Renal cortical epithelial cell (primary cell): ENCODE measurements around the gene ATP10D. TPM values are rescaled to one million over a fixed set of nuclear protein-coding genes. Genes with fewer than 3 reads are reported as not detected.
"Not testable (repeated sequence)": the region's sequence is repeated elsewhere in the genome, so short reads cannot be mapped to it uniquely, and the experiment has no call there.

Source experiments
- DNase-seq: peaks from one replicate; pipeline ENCODE4 v3.0.0-alpha.2; 2011; ENCODE audit warnings: low read depth
- total RNA-seq: library from RNA; depleted of rRNA; stranded (reverse); fragments of >200 nt; gene quantifications from 2 replicates; pipeline ENCODE4 v1.2.3, GENCODE V29; 2014

The ATP10D gene
- total RNA-seq: 76.8 and 137 TPM in 2 replicates

DNA sequence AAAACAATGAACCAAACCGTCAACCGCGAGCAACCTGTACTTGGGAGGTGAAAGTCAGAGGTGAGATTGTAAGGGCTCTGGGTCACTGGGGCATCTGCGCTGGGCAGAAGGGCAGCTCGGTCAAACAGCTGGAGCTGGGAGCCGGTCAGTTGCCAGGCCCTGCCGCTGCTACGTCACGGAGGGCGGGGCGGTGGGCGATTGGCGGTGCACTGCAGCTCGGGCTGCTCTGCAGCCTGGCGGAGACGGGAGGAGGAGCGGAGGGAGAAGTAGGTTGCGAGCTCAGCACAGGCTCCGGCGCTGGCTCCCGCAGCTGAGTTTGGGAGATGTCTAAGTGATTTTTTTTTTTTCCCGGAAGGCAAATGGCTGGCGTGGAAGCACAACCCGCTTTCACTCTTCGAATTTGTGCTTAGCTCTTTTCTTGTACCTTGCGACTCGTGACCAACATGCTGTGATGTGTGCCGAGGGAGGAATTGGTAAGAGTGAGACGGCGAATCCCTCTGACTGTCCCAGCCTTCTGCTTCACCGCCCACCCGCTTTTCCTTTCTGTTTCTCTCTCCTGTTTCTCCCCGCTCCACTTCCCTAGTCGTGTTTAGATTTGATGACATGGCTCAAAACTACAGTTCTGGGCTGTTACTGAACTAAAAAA is at the start of gene ATP10D:
TSS of gene ATP10D (plus strand) at position 229 of the 646 bp plus-strand sequence. CDS start 27,266 bp downstream, outside the sequence.
- DNase-seq: peak; percentile 81

DNA sequence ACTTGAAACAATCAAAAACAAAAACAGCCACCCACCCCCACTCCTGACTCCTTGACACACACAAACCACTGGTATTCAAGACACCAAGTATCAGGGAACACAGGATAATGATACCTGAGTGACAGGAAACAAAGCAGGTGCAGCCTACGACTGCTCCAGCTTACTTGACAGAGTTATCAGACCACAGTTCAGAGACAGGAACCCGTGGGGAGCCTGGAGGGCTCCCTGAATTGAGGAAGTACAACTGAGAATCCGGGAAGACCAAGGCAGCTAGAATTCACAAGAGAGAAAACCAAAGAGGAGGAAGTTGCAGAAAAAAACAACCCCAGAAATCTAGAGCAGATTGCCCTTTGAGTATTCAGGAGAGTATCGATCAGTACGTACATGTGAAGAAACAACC is 42.1 kb upstream of the ATP10D start:
- no peak for DNase-seq

DNA sequence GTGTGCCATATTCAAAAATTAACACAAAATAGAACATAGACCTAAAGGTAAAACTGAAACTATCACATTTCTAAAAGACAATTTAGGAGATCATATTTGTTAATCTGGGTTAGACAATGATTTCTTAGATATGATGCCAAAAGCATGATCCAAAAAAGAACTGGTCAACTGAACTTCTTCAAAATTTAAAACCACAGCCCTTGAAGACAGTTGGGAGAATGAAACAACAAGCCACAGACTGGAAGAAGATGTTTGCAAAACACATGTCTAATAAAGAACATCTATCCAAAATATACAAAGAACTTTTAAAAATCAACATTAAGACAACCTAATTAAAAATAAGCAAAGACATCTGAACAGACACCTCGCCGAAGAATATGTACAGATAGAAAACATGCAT is 41.0 kb upstream of the ATP10D start:
- DNase-seq: no peak

DNA sequence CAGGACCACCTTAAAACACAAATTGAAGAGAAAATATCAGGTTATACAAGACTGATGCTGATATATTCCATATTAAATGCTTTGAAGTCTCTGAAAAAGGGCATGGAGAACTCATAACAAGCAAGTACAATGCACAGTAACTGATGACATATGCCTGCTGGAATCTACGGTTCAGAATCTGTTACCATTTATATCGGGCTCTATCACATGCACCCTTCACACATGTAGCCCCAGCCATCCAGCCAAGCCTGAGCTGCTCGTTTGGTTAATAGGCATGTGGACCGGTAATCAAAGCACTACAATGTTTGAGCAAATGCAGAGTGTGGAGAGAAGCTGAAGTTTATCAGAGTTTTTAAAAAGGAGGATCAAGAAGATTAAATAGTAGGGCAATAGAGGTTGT is 33.4 kb upstream of the ATP10D start:
- DNase-seq: no peak

DNA sequence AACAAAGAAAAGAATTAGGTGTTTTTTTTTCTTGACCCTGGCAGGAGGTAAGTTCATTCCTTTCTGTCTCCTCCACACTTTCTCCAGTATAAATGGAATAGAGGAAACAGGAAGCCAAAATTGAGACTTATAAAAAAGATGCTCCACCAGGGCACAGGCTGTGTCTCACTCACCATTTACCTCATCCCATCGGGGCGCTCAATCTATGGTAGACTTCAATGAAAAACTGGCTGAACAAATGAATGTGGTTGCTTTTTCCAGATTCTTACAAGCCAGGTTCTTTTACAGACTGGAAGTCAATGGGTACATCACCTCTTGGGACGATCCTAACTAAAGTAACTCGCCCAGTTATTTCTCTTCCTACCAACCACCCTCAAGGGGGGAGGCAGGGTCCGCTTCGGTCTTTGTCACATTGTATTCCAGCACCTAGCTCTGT is 22.3 kb upstream of the ATP10D start:
- DNase-seq: no peak

DNA sequence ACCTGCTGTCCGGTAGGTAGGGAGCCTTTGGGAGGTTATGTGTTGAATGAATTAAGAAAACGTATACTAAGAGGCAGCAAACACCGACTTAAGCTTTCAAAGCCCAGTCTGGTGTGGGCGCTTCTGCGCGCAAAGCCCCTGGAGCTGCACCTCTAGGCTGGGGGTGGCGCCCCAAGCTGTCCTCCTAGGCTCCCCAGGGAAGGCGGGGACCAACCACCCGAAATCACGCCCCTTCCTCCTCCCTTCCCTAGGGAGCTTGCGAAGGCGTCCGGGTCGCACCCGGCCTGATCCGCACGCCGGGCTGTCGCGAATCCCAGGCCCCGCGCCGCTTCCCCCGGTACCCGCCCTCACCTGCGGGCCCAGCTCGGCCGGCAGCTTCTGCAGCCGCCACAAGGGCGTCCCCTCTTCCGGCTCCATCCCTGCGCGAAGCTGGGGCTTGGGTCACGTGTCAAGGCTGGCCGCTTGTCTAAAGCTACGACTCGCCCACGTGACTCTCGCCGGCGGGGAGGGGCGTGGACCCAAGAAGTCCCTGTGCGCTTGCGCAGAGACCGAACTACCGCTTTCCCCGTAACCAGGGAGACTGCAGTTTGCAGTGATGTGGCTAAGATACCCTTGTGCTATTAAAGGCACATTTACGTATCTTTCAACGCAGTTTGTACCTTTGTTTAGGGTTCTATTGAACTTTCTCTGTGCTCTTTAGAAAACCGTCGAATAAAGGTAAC is 21.7 kb upstream of the ATP10D start, which contains the start of gene COMMD8:
TSS of gene COMMD8 (minus strand) at position 468 of the 722 bp plus-strand sequence. CDS start at position 417, 51 bp downstream.
- peak; percentile 92 for DNase-seq

DNA sequence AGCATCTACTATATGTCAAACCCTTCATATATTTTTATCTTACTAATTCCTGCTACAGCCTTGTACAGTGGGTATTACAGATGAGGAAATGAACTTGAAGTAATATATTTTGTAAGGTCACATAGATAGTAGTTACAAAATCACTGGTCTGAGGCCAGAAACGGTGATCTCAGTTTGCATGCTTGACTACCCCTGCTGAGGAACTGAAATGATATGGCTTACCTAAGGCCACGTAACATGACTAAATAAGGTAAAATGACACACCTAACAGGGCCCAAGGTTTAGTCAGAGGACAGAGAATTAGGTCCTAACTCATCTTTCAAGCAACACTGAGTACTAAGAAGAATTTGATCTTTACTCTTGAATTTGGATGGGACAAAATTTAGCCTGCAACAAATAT is 20.1 kb upstream of the ATP10D start:
- DNase-seq: peak; percentile 83

DNA sequence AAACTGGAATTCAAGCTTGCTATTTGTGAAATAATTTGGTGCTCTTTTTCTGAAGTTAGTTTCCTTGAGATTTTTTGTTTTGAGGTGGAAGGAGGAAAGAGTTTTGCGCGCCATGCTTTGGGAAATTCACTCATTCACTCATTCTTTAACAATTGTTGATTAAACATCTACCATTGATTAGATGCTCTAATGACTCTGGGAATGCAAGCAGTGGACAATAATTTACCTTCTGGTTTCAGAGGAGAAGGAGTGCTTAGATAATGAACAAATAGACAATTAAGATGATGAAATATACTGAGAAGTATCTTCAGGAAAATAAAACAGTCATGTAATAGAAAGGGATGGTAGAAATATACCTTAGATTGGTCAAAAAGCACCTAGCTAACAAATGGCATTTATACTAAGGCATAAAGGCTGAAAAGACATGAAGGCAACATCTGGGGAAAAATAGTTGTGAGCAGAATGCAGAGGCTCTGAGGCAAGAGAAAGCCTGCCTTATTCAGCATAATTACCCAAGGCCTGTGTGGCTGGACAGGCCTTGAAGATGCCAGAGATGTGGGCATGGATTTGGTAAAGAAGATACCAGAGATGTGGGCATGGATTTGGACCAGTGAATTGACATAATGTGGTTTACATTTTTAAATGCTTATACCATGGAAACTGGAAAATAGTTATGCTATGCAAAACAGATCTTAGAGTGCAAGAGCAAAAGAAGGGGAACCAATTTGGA is 18.9 kb upstream of the ATP10D start:
- peak; percentile 90 for DNase-seq

DNA sequence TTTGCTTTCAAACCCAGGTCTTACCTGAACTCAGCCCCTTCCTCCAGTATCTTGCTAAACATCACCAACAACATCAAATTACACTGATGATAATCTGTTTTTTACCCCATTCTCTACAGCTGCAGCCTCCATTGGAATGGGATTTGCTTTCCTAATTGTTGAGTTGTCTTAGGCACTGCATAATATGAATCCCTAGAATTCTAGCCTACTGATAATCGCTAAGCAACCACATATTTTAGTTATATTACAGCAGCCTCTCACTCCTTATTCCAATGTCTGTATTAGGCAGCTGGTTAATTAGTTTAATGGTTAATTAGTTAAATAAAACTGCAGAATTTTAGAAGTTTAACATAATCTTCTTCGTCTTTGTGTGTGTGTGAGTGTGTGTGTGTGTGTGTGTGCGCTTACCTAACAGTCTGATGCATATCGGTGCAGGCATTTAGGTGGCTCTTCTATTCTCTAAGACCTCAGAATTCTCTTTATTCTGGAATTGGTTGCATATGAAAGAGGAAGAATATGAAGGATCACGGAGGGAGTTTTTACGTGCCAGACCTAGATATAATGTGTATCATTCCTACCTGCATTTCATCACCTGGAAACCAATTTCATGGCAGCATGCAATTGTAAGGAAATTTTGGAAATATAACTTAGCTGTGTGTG is 16.2 kb upstream of the ATP10D start:
- no peak for DNase-seq

DNA sequence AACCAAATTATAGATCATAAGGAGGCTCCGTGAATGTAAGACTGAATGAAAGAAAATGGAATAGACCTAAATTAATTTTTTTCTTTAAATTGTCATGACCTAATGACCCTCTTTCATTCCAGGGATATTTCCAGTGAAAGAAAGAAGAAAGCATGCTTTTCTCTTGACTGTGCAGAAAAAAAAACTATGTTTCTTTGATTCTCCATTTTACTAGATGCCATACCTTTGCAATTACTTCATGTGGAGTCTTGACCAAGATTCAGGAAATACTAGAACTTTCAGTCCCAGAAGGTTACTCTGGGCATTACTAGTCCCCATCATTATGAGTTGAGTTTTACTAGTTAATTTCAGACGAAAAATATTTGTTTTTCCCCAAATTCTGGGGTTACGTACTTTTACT is 15.1 kb upstream of the ATP10D start:
- DNase-seq: no peak

DNA sequence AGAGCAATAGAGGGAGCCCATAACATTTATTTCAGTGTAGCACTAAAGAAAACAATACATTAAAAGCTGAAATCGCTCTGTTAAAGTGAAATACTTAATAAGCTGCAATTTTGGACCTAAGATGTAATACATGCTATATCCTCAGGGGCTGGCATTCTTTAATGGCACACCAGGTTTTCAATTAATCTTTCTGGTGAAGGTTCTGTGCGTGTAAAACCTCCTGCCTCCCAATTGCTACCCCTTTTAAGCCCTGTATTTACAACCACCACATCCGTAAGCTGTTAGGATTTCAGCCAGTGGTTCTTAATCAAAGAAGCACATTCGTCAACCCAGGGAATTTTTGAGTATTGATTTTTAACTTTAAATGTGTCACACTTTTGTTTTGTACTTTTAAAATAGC is 14.0 kb upstream of the ATP10D start:
- no peak for DNase-seq

DNA sequence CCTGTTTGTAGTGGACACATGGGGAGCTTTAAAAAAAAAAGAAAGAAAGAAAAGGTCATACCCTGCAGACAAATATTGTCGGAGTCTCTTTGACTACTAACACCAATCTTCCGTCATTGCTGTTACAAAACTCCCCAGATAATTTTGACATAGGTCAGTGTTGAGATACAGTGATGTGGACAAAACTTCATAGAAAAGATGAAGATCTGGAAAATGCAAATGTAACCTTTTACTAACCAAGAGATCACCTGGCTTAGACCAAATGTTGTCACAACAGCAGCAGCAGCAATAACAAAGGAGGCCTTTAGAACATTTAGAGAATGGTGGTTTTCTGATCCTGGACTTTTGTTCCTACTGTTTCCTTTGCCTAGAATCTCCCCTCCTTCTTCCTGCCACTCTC is 13.5 kb upstream of the ATP10D start:
- no peak for DNase-seq

DNA sequence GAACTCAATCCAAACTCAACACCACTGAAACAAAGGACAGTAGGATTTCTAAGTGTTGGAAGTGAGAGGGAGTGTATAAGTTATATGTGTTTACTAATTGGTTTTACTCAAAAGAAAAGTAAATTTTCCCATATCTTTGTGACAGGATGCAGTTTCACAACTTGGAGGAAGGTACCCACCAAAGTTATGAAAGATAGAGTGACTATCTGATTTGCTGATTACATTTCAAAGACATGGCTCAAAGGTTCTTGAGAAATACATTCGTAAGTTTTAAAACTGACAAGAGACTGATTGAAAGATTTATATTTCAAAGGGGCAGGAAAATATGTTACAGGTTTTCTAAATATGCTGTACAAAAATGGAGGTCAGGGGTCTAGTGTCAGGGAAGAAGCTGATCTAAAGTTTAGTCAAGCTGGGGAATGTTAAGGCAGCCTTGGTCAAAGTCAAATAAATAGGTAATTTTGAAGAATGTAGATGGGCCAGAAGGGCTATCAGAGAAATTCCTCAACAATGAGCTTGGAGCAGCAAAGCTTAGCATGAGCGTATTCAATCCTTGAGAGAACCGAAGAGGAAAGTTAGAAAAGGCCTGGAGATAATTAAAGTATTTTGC is 11.8 kb upstream of the ATP10D start:
- no peak for DNase-seq

DNA sequence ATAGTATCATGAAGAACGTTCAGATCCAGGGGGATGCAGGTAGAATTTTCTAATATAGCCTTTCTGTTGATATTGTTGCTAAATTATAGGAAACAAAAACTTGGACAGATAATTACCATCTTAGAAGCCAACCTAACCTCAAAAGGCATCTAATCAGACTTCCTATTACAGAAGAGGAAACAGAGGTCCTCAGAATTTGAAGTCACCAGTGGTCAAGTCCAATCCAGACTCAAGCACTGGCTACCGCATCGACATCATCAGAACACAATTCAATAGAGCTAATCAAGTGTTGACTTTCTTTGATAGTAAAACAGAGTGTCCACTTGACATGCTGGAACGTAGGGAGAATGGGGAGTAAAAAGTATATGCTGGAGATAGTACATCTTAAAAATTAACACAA is 10.3 kb upstream of the ATP10D start:
- DNase-seq: no peak

DNA sequence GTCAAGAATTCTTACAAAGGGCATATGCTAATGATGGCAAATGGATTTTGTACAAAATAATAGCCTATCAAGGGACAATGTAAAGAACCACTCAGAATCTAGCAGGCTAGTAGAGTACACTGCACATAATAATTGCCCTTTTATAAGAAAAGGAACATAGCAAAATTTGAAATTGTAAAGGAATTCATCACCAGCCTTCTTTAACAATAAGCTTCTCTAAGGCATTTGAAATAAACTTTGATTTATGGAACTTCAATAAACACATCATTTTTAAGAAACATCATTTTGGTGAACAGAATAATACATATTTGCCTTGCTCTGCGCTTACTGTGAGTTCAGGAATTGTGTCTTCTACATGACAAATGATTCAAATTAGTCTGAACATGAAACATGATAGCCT is 9.7 kb upstream of the ATP10D start:
- no peak for DNase-seq

DNA sequence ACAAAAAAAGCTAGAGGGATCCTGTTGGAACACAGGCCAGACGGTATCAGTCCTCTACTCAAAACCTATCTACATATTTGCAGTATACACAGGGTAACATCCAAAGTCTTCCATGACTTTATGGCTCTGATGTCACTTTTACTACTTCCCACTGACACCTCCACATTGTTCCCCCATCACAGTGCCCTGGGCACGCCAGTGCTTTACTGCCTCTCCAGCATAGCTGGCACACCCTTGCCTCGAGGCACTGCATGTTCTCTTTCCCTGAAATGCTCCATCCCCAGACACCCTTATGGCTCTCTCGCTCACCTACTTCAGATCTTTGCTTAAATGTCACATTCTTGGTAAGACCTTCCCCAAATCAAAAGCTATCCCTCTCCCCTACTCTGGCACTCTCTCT is 6.3 kb upstream of the ATP10D start:
- no peak for DNase-seq

DNA sequence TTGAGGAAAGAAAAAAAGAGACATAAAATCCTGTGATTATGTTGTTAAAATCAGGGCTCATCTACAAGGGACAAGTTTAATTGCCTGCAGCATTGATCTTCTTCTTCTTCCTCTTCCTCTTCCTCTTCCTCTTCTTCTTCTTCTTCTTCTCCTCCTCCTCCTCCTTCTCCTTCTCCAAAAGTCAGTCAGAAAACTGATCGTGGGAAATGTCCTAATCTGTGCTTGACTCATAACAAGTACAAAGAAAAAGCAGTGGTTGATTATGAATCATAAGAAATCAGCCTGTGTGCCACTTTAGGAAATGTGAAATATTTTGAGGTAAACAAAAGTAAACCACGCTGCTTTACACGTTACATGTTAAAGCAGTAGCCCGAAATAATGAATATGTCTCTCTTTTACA is 2.7 kb upstream of the ATP10D start:
- DNase-seq: no peak

DNA sequence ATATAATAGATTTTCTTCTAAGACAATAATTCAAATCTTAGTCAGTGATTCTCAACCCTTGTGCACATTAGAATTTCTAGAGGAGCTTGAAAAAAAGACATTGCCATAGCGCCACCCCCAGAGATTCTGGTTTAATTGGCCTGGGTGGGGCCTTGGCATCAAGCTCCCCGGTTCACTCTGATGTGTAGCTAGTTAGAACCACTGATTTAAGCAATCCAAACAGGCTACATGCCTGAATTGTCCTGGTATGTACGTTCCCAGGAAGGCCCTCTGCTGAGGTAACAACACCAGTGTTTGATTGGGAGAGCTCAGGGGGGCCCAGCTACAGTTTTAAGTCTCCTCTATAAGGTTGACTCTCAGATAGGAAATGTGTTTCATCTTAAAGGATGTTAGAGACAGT is 1.3 kb upstream of the ATP10D start:
- DNase-seq: peak; percentile 88

DNA sequence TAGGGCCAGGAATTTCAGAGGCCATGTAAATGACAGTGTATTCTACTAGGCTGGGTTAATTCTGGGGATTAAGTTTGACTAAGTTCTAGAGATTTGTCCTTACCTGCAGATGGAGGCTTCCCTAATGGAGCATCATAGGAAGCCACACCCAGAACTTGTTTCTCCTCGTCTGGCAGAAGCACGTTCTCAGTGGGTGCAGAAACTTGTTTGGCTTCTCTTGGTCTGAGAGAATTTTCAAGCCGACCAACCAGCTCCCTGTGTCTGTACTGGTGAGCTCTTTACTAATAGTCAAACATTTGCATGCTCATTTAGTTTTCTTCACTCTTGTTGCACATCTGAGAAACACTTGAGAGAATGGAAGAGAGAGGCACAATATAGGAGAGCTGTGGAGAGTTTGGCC is 907 bp upstream of the ATP10D start:
- DNase-seq: no peak

DNA sequence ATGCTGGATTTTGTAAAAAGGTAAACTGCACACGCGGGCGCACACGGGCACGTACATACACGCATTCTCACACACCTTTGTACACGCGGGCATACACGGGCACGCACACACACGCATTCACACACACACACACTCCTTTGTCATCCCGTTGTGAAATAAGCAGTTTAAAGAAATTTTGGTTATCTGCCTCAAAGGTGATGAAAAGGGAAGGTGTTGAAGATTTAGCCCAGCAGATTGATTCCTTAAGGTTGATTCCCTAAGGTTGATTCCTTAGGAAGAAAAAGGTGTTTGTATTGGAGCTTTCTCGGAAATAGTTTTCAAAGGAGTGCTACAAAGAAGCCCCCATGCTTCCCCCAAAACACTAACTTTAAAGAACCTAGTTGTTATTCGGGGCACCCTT is 693 bp downstream of the ATP10D start:
- no peak for DNase-seq

DNA sequence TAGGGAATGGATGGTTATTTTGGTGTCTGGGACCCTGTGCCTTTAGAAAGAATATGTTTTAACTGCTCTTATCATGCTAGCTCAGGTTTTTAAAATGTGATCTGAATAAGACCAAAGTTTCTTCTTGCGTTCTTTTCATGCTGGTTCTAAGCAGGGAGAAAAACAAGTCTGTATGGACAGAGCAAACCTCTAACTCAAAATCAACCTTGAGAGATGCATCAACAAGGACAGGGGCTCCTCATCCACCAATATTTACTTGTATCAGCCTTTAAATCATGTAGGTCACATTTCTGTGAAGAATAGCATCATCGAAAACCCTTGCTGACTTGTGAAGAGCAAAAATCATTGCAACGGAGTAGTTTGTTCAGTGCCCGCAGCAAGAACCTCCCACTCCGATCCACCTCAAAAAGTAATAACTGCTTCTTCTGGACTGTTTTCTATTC is 1.2 kb downstream of the ATP10D start:
- no peak for DNase-seq

DNA sequence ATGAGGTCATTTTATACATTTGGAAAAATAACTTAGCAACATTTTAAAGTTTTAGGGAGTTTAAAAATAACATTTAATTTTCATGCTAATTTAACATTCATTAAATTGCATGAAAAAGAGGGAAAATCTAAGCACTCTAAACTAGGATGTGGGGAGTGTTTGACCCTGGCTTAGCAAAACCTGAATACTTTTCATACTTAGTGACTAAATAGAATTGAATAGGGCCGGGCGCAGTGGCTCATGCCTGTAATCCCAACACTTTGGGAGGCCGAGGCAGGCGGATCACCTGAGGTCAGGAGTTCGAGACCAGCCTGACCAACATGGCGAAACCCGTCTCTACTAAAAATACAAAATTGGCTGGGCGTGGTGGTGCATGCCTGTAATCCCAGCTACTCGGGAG is 1.7 kb downstream of the ATP10D start:
- not testable (repeated sequence) for DNase-seq
